ENCODE results near the gene PMS1.
"Not testable (repeated sequence)": the region's sequence is repeated elsewhere in the genome, so short reads cannot be mapped to it uniquely, and the experiment has no call there.

Gene PMS1

GRCh38 chr2:189783927-189784867 lies at the start of gene PMS1, which contains the start of gene ORMDL1:
PMS1 (plus strand) TSS chr2:189784450; CDS start chr2:189791810, 7,360 bp downstream.
ORMDL1 (minus strand) TSS chr2:189784339; CDS start chr2:189782595, 1,744 bp downstream.
- DNase-seq (ENCODE audit: low read depth), result peak; percentile 88

DNA sequence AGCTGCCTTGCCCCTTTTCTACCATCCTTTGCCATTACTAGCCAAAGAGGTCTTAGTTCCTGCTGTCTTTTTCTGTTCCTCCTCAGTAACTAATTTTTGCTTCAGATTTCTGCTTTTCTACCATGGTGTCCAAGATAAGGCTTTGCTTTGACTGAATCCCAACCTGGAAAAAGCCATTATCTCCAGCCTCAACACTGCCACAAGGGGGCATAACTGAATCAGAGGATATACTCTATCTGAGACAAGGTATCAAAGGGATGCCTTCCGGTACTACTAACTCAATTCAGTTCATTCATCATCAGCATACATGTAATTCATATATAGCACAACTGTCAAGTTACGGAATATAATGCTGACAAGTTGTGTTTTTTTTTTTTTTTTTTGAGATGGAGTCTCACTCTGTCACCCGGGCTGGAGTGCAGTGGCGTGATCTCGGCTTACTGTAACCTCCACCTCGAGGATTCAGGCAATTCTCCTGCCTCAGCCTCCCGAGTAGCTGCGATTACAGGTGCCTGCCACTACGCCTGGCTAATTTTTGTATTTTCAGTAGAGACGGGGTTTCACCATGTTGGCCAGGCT lies 33.1 kb upstream of the PMS1 start:
- peak; percentile 32 for DNase-seq (ENCODE audit: low read depth)

- no peak for DNase-seq (ENCODE audit: low read depth)
Measured at GRCh38 chr2:189756311-189756952, 27.8 kb upstream of the PMS1 start.

- not testable (repeated sequence) for DNase-seq (ENCODE audit: low read depth)
Measured at GRCh38 chr2:189760154-189760553, 24.1 kb upstream of the PMS1 start.

GRCh38 chr2:189762229-189762550 lies 22.1 kb upstream of the PMS1 start:
- no peak for DNase-seq (ENCODE audit: low read depth)

DNA sequence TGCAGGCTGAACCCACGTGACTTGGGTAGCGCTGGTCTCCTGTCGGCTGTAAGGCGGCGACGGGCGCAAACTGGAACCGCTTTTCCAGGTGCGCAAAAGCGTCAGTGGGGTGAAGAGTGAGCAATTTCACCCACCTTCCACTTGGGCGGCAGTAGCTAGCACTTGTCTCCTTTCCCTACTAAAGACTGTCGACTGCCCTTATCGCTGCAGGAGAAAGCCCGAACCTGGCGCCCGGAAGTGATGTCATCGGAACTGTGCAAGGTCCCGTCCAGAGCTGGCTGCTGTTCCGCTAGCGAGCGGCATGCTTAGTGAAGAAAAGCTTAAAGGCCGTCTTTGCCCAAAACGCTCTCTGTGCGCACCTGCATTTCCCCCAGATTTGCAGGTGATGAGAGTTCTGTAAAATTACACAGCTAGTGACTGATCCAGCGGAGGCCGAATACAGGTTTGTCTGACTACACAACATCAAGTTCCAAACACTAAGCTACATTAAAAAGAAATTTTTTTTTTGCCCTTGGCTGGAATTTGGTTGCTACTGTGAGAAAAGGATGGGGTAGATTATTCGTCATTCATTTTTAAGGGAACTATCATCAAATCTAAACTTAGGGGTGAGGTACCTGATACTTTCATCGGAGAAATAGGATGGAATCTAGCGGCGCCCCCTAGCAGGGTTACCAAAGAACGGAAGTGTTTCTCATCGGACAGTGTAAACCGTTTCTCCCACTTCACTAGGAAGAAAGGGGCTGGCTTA lies 21.5 kb upstream of the PMS1 start, which contains the start of gene OSGEPL1:
OSGEPL1 (minus strand) TSS at position 242 of the 748 bp plus-strand sequence. CDS start 1,152 bp downstream, outside the sequence.
- DNase-seq (ENCODE audit: low read depth), result peak; percentile 83

- DNase-seq (ENCODE audit: low read depth), result no peak
Measured at GRCh38 chr2:189763908-189764661, 20.2 kb upstream of the PMS1 start.

GRCh38 chr2:189770590-189771322 lies 13.5 kb upstream of the PMS1 start:
- DNase-seq (ENCODE audit: low read depth), result no peak

GRCh38 chr2:189772212-189772611 lies 12.0 kb upstream of the PMS1 start:
- DNase-seq (ENCODE audit: low read depth), result no peak

- no peak for DNase-seq (ENCODE audit: low read depth)
Measured at GRCh38 chr2:189782221-189782671, 2.0 kb upstream of the PMS1 start.

DNA sequence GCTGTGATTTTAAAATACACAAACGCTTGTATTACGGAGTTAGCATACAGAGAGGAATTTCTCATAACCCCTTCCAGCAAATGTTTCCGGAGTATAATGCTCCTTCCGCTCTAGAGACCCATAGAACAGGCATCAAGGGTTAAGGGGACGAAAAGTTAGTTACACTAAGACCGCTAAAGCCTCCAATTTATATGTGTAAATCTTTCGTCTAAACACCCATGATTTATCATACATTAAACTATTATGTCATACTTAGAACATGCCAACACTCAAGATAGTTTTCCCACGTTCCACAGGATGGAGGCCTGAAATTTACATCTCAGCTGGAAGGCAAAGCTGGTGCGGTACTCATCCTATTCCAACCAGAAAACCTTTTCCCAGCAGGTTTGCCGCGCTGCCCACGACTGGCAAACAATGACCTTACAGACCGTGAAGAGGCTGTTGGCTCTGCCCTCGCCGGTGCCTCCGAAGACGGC lies 761 bp upstream of the PMS1 start:
- no peak for DNase-seq (ENCODE audit: low read depth)

DNA sequence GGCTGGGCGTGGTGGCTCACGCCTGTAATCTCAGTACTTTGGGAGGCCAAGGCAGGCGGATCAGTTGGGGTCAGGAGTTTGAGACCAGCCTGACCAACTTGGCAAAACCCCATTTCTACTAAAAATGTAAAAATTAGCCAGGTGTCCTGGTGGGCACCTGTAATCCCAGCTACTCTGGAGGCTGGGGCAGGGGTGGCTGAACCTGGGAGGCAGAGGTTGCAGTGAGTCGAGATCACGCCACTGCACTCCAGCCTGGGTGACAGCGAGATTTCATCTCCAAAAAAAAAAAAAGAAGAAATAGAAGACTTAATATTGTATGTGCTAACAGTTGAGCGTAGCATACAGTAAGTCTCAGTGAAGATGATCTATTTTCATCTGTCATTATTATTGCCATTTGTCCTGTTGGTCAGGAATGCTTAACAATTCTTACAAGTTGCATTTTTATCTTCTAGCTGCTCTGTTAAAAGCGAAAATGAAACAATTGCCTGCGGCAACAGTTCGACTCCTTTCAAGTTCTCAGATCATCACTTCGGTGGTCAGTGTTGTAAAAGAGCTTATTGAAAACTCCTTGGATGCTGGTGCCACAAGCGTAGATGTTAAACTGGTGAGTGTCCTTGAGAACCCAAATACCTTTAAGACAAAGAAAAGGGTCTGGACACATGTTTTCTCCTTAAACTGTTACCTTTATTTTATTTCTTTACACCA lies 7.2 kb downstream of the PMS1 start:
- no peak for DNase-seq (ENCODE audit: low read depth)

DNA sequence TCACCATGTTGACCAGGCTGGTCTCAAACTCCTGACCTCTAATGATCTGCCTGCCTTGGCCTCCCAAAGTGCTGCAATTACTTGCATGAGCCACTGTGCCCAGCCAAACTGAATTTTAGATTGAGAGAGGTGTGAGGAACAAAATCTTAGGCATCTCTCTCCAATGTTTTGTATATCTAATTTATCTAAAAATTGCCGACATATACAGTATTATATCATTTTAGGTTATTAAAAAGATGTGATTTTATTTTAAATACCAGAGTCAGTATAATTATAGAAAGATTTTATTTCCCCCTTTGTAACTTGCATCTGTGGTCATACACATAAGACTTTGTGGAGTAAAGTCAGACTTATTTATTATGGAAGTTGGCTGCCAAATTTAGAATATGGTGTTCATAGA lies 10.1 kb downstream of the PMS1 start:
- no peak for DNase-seq (ENCODE audit: low read depth)

- DNase-seq (ENCODE audit: low read depth), result no peak
Measured at GRCh38 chr2:189797902-189798301, 13.7 kb downstream of the PMS1 start.

DNA sequence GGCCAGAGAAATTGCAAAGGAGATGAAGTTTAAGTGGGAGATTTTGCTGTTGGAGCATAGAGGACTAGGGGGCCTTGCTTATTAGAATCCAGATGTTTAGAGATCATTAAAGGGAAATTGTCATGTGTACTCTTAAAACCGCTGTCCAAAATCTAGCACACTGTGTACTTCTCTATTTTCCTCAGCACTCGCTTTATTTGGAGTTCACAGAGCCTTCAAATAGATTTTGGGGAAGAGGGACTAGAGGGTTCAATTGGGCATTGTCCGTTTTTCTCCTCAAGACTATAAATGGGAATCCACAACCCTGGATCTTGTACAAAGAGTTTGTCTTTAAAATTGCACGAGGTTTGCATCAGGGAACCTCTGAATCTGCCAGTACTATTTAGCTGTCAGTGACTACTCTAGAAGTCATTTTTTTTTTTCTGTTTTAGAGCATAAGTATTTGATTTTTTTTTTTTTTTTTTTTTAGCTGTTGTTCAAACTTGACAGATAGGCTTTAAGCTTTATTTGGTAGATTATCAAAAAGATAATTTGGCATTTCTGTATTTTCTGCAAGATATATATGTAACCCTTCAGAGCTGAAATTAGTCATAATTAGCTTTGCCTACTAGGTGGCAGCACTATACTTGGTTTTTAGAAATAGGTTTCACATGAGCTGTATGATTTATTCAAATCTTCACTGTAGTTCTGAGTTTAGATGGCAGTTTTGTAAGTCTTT lies 14.2 kb downstream of the PMS1 start:
- peak; percentile 57 for DNase-seq (ENCODE audit: low read depth)

GRCh38 chr2:189799030-189799331 lies 14.7 kb downstream of the PMS1 start:
- no peak for DNase-seq (ENCODE audit: low read depth)

DNA sequence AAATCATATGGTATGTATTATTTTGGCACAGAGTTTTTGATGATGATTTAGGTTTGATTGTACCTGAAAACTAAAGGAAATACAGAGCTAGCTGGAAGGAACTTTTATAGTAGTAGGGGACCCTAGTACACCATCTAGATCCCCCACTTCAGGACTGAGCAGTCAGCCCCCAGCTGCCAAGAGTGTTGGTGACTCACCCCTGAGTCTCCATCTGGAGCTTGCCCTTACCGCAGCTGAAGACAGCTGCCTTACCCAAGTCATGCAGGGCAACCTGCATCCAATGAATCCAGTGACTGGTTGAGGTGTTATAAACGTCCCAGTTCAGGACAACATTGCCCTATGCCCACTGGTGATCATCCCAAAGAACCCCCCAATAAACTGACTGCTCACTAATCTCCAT lies 15.3 kb downstream of the PMS1 start:
- DNase-seq (ENCODE audit: low read depth), result peak; percentile 68

DNA sequence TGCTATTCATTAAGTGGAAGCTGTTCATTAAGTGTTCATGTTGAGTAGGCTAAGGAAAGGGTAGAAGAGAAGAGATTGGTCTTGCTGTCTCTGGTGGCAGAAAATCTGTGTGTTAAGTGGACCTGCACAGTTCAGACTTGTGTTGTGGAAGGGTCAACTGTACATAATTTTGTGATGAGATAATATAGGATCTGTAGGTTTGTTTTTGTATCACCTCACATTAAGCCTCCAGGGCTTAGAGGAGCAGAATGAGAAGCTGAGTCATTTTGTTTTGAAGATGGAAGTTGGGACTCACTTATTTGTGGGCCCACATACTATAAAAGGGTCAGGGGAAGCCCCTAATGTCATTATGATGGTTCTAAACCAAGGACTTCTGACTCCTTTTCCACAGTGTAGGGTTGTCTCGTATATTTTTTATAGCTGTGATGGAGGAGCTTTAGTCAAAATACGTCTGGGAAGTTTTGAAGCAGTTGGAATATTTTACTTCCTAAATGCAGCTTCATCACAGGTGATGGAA lies 18.2 kb downstream of the PMS1 start:
- no peak for DNase-seq (ENCODE audit: low read depth)

GRCh38 chr2:189803431-189803830 lies 19.2 kb downstream of the PMS1 start:
- DNase-seq (ENCODE audit: low read depth), result no peak

Data from HS-5 (cell line).